Osteoblast (primary cell): ENCODE measurements around the gene TSR3. TPM values are rescaled to one million over a fixed set of nuclear protein-coding genes. Genes with fewer than 3 reads are reported as not detected.

Source experiments
- DNase-seq: peaks from one replicate; pipeline ENCODE4 v3.0.0; 2011; ENCODE audit warnings: low spot score, mixed read lengths; ENCODE audit not compliant: insufficient read length; ENCODE audit errors: missing footprints
- H2AFZ ChIP-seq: 2 replicates; pipeline ENCODE4 v1.6.0; 2011; ENCODE audit warnings: mild to moderate bottlenecking, low read length
- H3K27ac ChIP-seq: 2 replicates; pipeline ENCODE4 v1.5.1; 2011; ENCODE audit warnings: mild to moderate bottlenecking, low read depth, low read length, moderate library complexity
- H3K27me3 ChIP-seq: 2 replicates; pipeline ENCODE4 v1.6.0; 2012; ENCODE audit warnings: mild to moderate bottlenecking, control low read depth, inconsistent platforms, low read length, moderate library complexity; ENCODE audit not compliant: insufficient read depth
- H3K36me3 ChIP-seq: 2 replicates; pipeline ENCODE4 v1.5.1; 2011; ENCODE audit warnings: mild to moderate bottlenecking, low read length, control low read depth, moderate library complexity; ENCODE audit not compliant: insufficient read depth
- H3K4me1 ChIP-seq: 2 replicates; pipeline ENCODE4 v1.5.1; 2011; ENCODE audit warnings: mild to moderate bottlenecking, low read length, control low read depth, moderate library complexity; ENCODE audit not compliant: insufficient read depth
- H3K4me2 ChIP-seq: 2 replicates; pipeline ENCODE4 v1.6.0; 2011; ENCODE audit warnings: mild to moderate bottlenecking, low read length; ENCODE audit not compliant: insufficient read depth
- H3K4me3 ChIP-seq: fragments of 200-600 bp; sonication (generic); 3 replicates; pipeline ENCODE4 v1.5.1; 2012; ENCODE audit warnings: mild to moderate bottlenecking, low read length, inconsistent platforms; ENCODE audit not compliant: insufficient read depth
- H3K79me2 ChIP-seq: 2 replicates; pipeline ENCODE4 v1.6.0; 2012; ENCODE audit warnings: mild to moderate bottlenecking, low read length, control low read depth, inconsistent platforms; ENCODE audit not compliant: insufficient read depth
- H3K9me3 ChIP-seq: 2 replicates; pipeline ENCODE4 v1.5.1; 2011; ENCODE audit warnings: low read depth, low read length, control low read depth
- H4K20me1 ChIP-seq: 2 replicates; pipeline ENCODE4 v1.6.0; 2012; ENCODE audit warnings: mild to moderate bottlenecking, low read length, control low read depth; ENCODE audit not compliant: insufficient read depth
- total RNA-seq: library from RNA; depleted of rRNA; stranded (reverse); fragments of >200 nt; gene quantifications from 2 replicates; pipeline ENCODE4 v1.2.3, GENCODE V29; 2012
- TF ChIP-seq, protein P1 (sequence below): IDR thresholded peaks from 2 replicates; pipeline ENCODE4 v1.5.1; 2011; ENCODE audit warnings: mild to moderate bottlenecking, low read depth, low read length, moderate library complexity; ENCODE audit errors: extremely low read depth

The TSR3 gene
- total RNA-seq, 1 donor = 53.6 TPM

DNA sequence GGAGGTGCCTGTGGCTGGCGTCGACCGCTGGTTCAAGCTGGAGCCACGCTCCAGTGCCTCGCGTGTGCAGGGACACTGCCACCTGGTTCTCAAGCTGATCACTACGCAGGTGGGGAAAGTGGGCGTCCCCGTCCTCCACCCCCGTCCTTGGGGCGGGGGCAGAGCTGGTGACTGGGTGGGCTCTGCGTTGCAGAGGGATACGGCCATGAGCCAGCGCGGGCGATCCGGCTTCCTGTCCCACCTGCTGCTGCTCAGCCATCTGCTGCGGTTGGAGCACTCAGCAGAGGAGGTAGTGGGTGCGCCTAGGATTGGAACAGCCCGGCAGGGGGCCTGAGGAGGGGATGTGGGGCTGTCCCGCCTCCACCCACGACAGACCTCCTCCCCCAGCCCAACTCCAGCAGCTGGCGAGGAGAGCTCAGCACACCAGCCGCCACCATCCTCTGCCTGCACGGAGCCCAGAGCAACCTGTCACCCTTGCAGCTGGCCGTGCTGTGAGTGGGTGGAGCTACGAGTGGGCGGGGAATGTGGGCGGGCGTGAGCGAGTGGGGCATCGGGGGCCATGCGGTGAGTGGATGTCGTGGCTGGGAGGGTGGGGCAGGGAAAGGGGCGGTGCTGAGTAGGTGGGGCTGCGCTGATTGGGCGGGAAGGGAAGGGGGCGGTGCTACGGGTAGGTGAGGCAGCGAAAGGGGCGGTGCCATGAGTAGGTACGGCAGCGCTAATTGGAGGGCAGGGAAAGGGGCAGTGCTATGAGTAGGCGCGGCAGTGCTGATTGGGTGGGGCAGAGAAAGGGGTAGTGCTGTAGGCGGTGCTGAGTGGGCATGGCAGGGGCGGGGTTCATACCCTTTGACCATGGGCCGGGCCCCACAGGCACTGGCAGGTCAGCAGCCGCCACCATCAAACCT is 8.9 kb downstream of the TSR3 start:
- TF ChIP-seq, protein P1, sequence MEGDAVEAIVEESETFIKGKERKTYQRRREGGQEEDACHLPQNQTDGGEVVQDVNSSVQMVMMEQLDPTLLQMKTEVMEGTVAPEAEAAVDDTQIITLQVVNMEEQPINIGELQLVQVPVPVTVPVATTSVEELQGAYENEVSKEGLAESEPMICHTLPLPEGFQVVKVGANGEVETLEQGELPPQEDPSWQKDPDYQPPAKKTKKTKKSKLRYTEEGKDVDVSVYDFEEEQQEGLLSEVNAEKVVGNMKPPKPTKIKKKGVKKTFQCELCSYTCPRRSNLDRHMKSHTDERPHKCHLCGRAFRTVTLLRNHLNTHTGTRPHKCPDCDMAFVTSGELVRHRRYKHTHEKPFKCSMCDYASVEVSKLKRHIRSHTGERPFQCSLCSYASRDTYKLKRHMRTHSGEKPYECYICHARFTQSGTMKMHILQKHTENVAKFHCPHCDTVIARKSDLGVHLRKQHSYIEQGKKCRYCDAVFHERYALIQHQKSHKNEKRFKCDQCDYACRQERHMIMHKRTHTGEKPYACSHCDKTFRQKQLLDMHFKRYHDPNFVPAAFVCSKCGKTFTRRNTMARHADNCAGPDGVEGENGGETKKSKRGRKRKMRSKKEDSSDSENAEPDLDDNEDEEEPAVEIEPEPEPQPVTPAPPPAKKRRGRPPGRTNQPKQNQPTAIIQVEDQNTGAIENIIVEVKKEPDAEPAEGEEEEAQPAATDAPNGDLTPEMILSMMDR = no peak
- Histone ChIP-seq H3K4me2 (no peak overlapping the region), H3K4me1 (no peaks in the 10 kb centered on the region), H2AFZ (no peak overlapping the region), H3K4me3 (no peak overlapping the region), H3K79me2 (no peaks in the 10 kb centered on the region), H3K27me3 (peaks cover 5% of the 10 kb centered on the region), H4K20me1 (no peaks in the 10 kb centered on the region), H3K27ac (no peak overlapping the region), H3K36me3 (no peaks in the 10 kb centered on the region), H3K9me3 (no peaks in the 10 kb centered on the region)
- peak; percentile 98 for DNase-seq

DNA sequence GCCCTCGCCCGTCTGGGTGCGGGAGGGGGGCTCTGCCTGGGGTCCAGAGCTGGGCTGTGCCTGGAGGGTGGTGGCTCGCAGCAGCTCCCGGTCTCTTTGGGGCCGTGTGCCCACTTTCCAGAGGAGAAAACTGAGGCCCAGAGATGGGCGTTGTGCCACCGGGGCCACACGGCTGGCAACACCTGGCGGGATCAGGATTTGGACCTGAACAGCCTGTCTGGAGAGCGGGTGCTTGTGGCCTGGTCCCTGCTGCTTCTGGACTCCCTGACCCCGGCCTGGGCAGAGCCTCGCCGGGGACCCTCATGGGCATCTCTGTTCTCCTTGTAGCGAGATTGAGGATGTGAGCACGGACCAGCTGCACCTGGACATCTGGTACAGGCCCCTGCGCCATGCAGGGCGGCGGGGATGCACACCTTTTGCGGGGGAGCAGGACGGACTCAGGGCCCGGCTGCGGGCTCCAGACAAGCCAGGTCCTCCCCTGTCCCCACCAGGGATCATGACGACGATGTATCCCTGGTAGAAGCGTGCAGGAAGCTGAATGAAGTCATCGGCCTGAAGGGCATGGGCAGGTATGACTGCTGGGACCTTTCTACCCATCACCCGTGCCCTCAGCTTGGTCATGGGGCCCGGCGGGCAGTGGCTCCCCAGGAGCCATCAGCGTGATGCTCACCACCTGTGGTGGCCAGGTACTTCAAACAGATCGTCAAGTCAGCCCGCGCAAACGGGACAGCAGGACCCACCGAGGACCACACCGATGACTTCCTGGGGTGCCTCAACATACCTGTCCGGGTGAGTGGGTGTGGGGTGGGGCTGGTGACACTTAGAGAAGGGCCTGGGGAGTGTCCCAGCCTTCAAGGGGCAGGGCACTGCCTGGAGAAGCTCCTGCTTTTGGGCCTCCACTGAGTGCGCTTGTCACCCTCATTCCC is 9.9 kb downstream of the TSR3 start:
- TF ChIP-seq, protein P1 = no peak
- H3K36me3 ChIP-seq = no peaks in the 10 kb centered on the region
- H3K27me3 ChIP-seq = peaks cover 5% of the 10 kb centered on the region
- H3K4me3 ChIP-seq = no peak overlapping the region
- H3K4me1 ChIP-seq = no peaks in the 10 kb centered on the region
- H3K4me2 ChIP-seq = no peak overlapping the region
- no peak overlapping the region for H2AFZ ChIP-seq
- no peaks in the 10 kb centered on the region for H4K20me1 ChIP-seq
- no peak overlapping the region for H3K27ac ChIP-seq
- H3K9me3 ChIP-seq = no peaks in the 10 kb centered on the region
- H3K79me2 ChIP-seq = no peaks in the 10 kb centered on the region
- no peak for DNase-seq

DNA sequence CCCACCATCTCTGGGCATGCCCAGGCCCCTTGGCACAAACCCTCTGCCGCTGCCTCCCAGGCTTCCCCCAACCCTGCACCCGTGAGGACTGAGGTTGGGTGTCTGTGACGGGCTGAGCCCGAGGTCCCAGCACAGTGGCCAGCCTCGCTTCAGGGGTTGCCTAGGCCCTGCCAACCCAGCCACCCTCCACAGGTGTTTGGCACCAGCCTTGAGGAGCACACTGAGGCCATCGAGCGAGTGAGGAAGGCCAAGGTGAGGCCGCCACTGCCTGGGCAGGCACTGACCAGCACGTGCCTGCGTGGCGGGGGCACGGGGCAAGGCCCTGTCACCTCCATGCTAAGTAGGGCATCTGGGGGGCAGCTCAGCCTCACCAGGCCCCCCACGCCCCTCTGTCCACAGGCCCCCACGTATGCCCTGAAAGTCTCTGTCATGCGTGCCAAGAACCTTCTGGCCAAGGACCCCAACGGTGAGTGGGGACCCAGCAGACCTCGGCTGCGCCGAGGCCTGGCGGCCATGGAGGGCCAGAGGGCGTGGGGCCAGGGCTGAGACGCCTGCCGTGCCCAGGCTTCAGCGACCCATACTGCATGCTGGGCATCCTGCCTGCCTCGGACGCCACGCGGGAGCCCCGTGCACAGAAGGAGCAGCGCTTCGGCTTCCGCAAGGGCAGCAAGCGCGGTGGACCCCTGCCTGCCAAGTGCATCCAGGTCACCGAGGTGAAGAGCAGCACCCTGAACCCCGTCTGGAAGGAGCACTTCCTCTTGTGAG is 10.8 kb downstream of the TSR3 start:
- no peaks in the 10 kb centered on the region for H3K79me2 ChIP-seq
- H3K36me3 ChIP-seq = no peaks in the 10 kb centered on the region
- H3K9me3 ChIP-seq = no peaks in the 10 kb centered on the region
- no peak overlapping the region for H2AFZ ChIP-seq
- no peak overlapping the region for H3K4me2 ChIP-seq
- no peak for DNase-seq
- H3K4me3 ChIP-seq = no peak overlapping the region
- TF ChIP-seq, protein P1 = no peak
- no peak overlapping the region for H3K27ac ChIP-seq
- H3K4me1 ChIP-seq = no peaks in the 10 kb centered on the region
- H3K27me3 ChIP-seq = peaks cover 9% of the 10 kb centered on the region
- no peaks in the 10 kb centered on the region for H4K20me1 ChIP-seq
